OCI-LY7 (cell line): ENCODE measurements around the gene CLTRN.

Source experiments
- CTCF ChIP-seq: fragments of 200-600 bp; sonication (generic); conservative IDR thresholded peaks from 2 replicates; pipeline ENCODE4 v1.5.1; 2014; ENCODE audit warnings: mild to moderate bottlenecking, antibody characterized with exemption, low read length, moderate library complexity, mixed read lengths
- EZH2phosphoT487 ChIP-seq: fragments of 200-600 bp; sonication (generic); IDR thresholded peaks from 2 replicates; pipeline ENCODE4 v1.6.1; 2018; ENCODE audit warnings: low read depth, borderline replicate concordance, mild to moderate bottlenecking, mixed run types, antibody characterized with exemption, low read length, moderate library complexity, mixed read lengths

- TF ChIP-seq CTCF (no peak), EZH2phosphoT487 (no peak)
Observed at GRCh38 chrX:15644560-15644872, 20.1 kb downstream of the CLTRN start.
